NCI-H1436 (cell line): ENCODE data around the gene RNF13.
"Not testable (repeated sequence)": the region's sequence is repeated elsewhere in the genome, so short reads cannot be mapped to it uniquely, and the experiment has no call there.

Source experiments
- DNase-seq: peaks from one replicate; lab custom pipeline; 2025; lab: John Stamatoyannopoulos, UW

RNF13 gene

GRCh38 chr3:149957361-149958125, 144.5 kb downstream of the RNF13 start:
- no peak for DNase-seq

GRCh38 chr3:149958171-149958796, 145.3 kb downstream of the RNF13 start:
- no peak for DNase-seq

GRCh38 chr3:149959443-149959842, 146.4 kb downstream of the RNF13 start:
- no peak for DNase-seq

GRCh38 chr3:149963485-149963884, 150.5 kb downstream of the RNF13 start:
- DNase-seq, result no peak

GRCh38 chr3:149964291-149964690, 151.3 kb downstream of the RNF13 start:
- DNase-seq, result no peak

- DNase-seq, result no peak
Observed at GRCh38 chr3:149965278-149965677, 152.3 kb downstream of the RNF13 start.

- DNase-seq, result peak; percentile 67
Observed at GRCh38 chr3:149967086-149967685, 154.2 kb downstream of the RNF13 start.

GRCh38 chr3:149968216-149968615, 155.2 kb downstream of the RNF13 start:
- DNase-seq, result no peak

GRCh38 chr3:149969110-149969939, 156.3 kb downstream of the RNF13 start:
- peak; percentile 32 for DNase-seq

GRCh38 chr3:149969940-149970715, 157.1 kb downstream of the RNF13 start:
- DNase-seq, result peak; percentile 78

- peak; percentile 86 for DNase-seq
Observed at GRCh38 chr3:149970716-149971402, 157.8 kb downstream of the RNF13 start, which contains the start of gene PFN2. TSS of gene PFN2 (minus strand) at chr3:149970895. CDS start at chr3:149970856, 39 bp downstream.

GRCh38 chr3:149971403-149972075, 158.5 kb downstream of the RNF13 start:
- DNase-seq, result peak; percentile 85

- DNase-seq, result no peak
Observed at GRCh38 chr3:149975919-149976318, 162.9 kb downstream of the RNF13 start.

GRCh38 chr3:149977386-149977785, 164.4 kb downstream of the RNF13 start:
- no peak for DNase-seq

GRCh38 chr3:149981979-149982378, 169.0 kb downstream of the RNF13 start:
- not testable (repeated sequence) for DNase-seq

GRCh38 chr3:149983053-149983452, 170.0 kb downstream of the RNF13 start:
- DNase-seq, result not testable (repeated sequence)

- no peak for DNase-seq
Observed at GRCh38 chr3:149983628-149984027, 170.6 kb downstream of the RNF13 start.

- no peak for DNase-seq
Observed at GRCh38 chr3:149989307-149989706, 176.3 kb downstream of the RNF13 start.

- no peak for DNase-seq
Observed at GRCh38 chr3:149990423-149990948, 177.5 kb downstream of the RNF13 start.
